Measurements from ENCODE around the gene CTTNBP2.

Gene CTTNBP2

DNA sequence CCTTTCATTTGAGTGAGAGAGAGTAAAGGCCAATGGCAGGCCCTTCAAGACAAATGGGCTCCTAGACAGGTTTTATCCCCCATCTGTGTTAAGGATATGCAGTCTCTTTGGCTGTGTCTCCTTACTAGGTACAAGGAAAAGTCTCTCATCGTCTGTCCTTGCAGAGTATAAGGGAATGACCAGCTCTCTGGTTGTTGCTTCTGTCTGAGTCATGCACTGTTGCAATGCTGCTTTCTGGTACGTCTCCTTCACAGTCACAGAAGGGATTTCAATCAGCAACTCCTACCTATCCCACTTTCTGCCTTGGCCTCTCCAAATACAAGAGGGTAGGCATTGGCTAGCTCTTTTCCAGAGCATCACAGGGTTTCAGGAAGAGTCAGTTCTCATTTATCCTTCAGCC is 48.1 kb downstream of the CTTNBP2 start:
- no peak overlapping the region for H2BK12ac ChIP-seq (ENCODE audit: low read length)
- no peaks in the 10 kb centered on the region for H3K27me3 ChIP-seq (ENCODE audit: insufficient read depth, low read length)
- H3K36me3 ChIP-seq (ENCODE audit: control insufficient read depth in 1 of 2, insufficient read depth in 2 of 2, low read length in 2 of 2): no peaks in the 10 kb centered on the region
- H3K9me3 ChIP-seq (ENCODE audit: insufficient read depth, low read depth, low read length): no peaks in the 10 kb centered on the region
- DNase-seq: peak in 1 of 2 donors; percentile 46
- no peaks in the 10 kb centered on the region for H3K79me1 ChIP-seq (ENCODE audit: low read length)
- H2AK5ac ChIP-seq (ENCODE audit: low read length): no peak overlapping the region
- no peak overlapping the region for H3K9ac ChIP-seq (ENCODE audit: low read length)
- no peak overlapping the region for H4K91ac ChIP-seq (ENCODE audit: low read depth, low read length)
- peaks cover 2% of the 10 kb centered on the region in 2 experiments for H3K4me1 ChIP-seq (ENCODE audit: control insufficient read depth in 1 of 2, insufficient read depth in 2 of 2, low read length in 2 of 2)
- H3K79me2 ChIP-seq (ENCODE audit: control insufficient read depth, insufficient read depth, low read length, poor library complexity): peaks cover 2% of the 10 kb centered on the region
- H4K8ac ChIP-seq (ENCODE audit: low read depth, low read length): no peak overlapping the region
- no peak overlapping the region for H3K4ac ChIP-seq (ENCODE audit: low read depth, low read length)
- no peak overlapping the region for H4K12ac ChIP-seq (ENCODE audit: low read depth, low read length)
- H2AFZ ChIP-seq (ENCODE audit: insufficient read depth, low read length, poor library complexity): no peak overlapping the region
- H2BK5ac ChIP-seq (ENCODE audit: low read depth, low read length, poor library complexity): no peak overlapping the region
- no peak overlapping the region for H2BK120ac ChIP-seq (ENCODE audit: insufficient read depth, low read length, poor library complexity)
- no peak overlapping the region for H3K4me3 ChIP-seq (ENCODE audit: low read depth, low read length)
- no peak overlapping the region for H3K23ac ChIP-seq (ENCODE audit: low read length)
- no CpG with 5 or more reads among the region's 2 CpGs for WGBS (ENCODE audit: extremely low coverage, insufficient coverage, insufficient read length)
- H3K27ac ChIP-seq (ENCODE audit: low read depth, low read length): no peak overlapping the region
- H3K4me2 ChIP-seq (ENCODE audit: low read length): no peak overlapping the region
- no peak overlapping the region for H3K18ac ChIP-seq (ENCODE audit: low read length)
- H3K14ac ChIP-seq (ENCODE audit: low read length): no peak overlapping the region

DNA sequence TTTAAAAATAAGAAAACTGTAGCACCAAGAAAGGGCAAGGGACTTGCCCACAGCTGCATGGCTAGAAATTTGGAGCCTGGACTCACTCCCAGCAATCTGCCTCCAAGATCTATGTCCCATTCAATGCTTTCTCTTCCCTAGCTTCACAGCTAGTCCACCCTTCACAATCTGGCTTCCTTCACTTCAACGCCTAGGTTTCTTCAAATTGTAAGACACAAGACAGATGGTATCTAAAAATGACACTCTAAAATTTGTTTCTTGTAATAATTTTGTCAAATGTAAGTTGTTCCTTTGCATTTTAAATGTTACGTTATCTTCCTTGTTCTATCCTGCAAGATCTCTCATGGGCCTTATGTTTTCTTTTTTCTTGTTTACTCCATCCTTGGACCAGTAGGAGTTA is 48.6 kb downstream of the CTTNBP2 start:
- no CpG with 5 or more reads among the region's 2 CpGs for WGBS (ENCODE audit: extremely low coverage, insufficient coverage, insufficient read length)
- DNase-seq: no peak
- no peak overlapping the region for H3K14ac ChIP-seq (ENCODE audit: low read length)

DNA sequence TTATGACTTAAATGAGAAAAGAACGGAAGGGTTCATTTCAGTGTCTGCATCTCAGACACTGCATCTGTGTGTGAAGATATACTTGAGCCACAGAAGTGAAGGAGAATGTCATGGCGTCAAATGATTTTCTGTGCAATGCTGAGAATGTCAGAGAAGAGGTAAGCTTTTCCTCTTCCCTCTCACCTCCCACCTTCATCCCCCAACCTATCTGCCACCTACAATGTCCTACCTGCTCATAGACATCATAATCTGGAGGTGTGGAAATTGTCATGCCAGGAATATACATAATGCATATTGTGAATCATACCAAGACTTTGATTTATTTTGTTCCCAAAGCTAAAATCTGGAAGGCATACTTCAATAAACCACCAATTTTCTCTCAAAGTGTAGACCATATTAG is 53.7 kb downstream of the CTTNBP2 start:
- no peak overlapping the region for H2BK12ac ChIP-seq (ENCODE audit: low read length)
- WGBS (ENCODE audit: extremely low coverage, insufficient coverage, insufficient read length): no CpG with 5 or more reads among the region's 2 CpGs

More for the DNA sequence above, 48.6 kb downstream of the CTTNBP2 start:
- Histone ChIP-seq H2AK5ac (ENCODE audit: low read length) (no peak overlapping the region), H2BK5ac (ENCODE audit: low read depth, low read length, poor library complexity) (no peak overlapping the region), H3K23ac (ENCODE audit: low read length) (no peak overlapping the region), H2AFZ (ENCODE audit: insufficient read depth, low read length, poor library complexity) (no peak overlapping the region), H3K36me3 (ENCODE audit: control insufficient read depth in 1 of 2, insufficient read depth in 2 of 2, low read length in 2 of 2) (no peaks in the 10 kb centered on the region), H4K8ac (ENCODE audit: low read depth, low read length) (no peak overlapping the region), H3K4me2 (ENCODE audit: low read length) (no peak overlapping the region), H3K9me3 (ENCODE audit: insufficient read depth, low read depth, low read length) (no peaks in the 10 kb centered on the region), H2BK12ac (ENCODE audit: low read length) (peak overlapping the region; percentile 71), H3K4me1 (ENCODE audit: control insufficient read depth in 1 of 2, insufficient read depth in 2 of 2, low read length in 2 of 2) (peaks cover 2% of the 10 kb centered on the region in 2 experiments), H3K4me3 (ENCODE audit: low read depth, low read length) (no peak overlapping the region), H3K9ac (ENCODE audit: low read length) (no peak overlapping the region), H3K27ac (ENCODE audit: low read depth, low read length) (no peak overlapping the region), H3K18ac (ENCODE audit: low read length) (no peak overlapping the region), H4K91ac (ENCODE audit: low read depth, low read length) (no peak overlapping the region), H3K4ac (ENCODE audit: low read depth, low read length) (no peak overlapping the region), H3K27me3 (ENCODE audit: insufficient read depth, low read length) (no peaks in the 10 kb centered on the region), H3K79me1 (ENCODE audit: low read length) (no peaks in the 10 kb centered on the region), H3K79me2 (ENCODE audit: control insufficient read depth, insufficient read depth, low read length, poor library complexity) (peaks cover 2% of the 10 kb centered on the region), H4K12ac (ENCODE audit: low read depth, low read length) (no peak overlapping the region), H2BK120ac (ENCODE audit: insufficient read depth, low read length, poor library complexity) (no peak overlapping the region)

DNA sequence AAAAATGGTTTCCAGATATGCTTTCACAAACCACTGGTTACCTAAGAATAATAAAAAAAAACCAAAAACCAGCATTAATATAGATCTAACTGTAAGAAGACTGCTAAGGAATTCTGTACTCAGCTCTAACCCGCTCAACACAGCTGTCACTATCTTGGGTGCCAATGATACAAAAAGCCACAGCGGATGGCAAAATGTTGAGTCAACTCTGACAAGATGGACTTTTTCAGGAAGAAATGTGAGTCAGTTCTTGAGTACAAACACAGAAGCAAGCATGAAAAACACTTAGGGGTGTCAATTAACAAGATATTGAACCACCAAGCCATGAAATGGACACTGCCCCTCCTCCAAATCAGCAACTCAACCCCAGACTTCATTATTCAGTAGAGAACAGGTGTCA is 55.0 kb downstream of the CTTNBP2 start:
- Histone ChIP-seq H2BK12ac (ENCODE audit: low read length) (no peak overlapping the region), H4K91ac (ENCODE audit: low read depth, low read length) (no peak overlapping the region), H3K9me3 (ENCODE audit: insufficient read depth, low read depth, low read length) (no peaks in the 10 kb centered on the region), H3K4me3 (ENCODE audit: low read depth, low read length) (no peak overlapping the region), H3K79me1 (ENCODE audit: low read length) (no peaks in the 10 kb centered on the region), H3K4me2 (ENCODE audit: low read length) (no peak overlapping the region), H3K27ac (ENCODE audit: low read depth, low read length) (no peak overlapping the region), H4K8ac (ENCODE audit: low read depth, low read length) (no peak overlapping the region), H3K9ac (ENCODE audit: low read length) (no peak overlapping the region), H3K4me1 (ENCODE audit: control insufficient read depth in 1 of 2, insufficient read depth in 2 of 2, low read length in 2 of 2) (peaks cover 0 to 3% of the 10 kb centered on the region in 2 experiments), H3K36me3 (ENCODE audit: control insufficient read depth in 1 of 2, insufficient read depth in 2 of 2, low read length in 2 of 2) (no peaks in the 10 kb centered on the region), H2AFZ (ENCODE audit: insufficient read depth, low read length, poor library complexity) (no peak overlapping the region), H3K27me3 (ENCODE audit: insufficient read depth, low read length) (no peaks in the 10 kb centered on the region), H3K4ac (ENCODE audit: low read depth, low read length) (no peak overlapping the region), H3K23ac (ENCODE audit: low read length) (no peak overlapping the region), H4K12ac (ENCODE audit: low read depth, low read length) (no peak overlapping the region), H2BK5ac (ENCODE audit: low read depth, low read length, poor library complexity) (no peak overlapping the region), H3K79me2 (ENCODE audit: control insufficient read depth, insufficient read depth, low read length, poor library complexity) (no peaks in the 10 kb centered on the region), H2AK5ac (ENCODE audit: low read length) (no peak overlapping the region), H3K14ac (ENCODE audit: low read length) (no peak overlapping the region), H3K18ac (ENCODE audit: low read length) (no peak overlapping the region), H2BK120ac (ENCODE audit: insufficient read depth, low read length, poor library complexity) (no peak overlapping the region)
- no peak for DNase-seq
- no CpG with 5 or more reads among the region's 2 CpGs for WGBS (ENCODE audit: extremely low coverage, insufficient coverage, insufficient read length)

More for the DNA sequence above, 53.7 kb downstream of the CTTNBP2 start:
- no peaks in the 10 kb centered on the region for H3K9me3 ChIP-seq (ENCODE audit: insufficient read depth, low read depth, low read length)
- no peaks in the 10 kb centered on the region for H3K36me3 ChIP-seq (ENCODE audit: control insufficient read depth in 1 of 2, insufficient read depth in 2 of 2, low read length in 2 of 2)
- no peak overlapping the region for H3K18ac ChIP-seq (ENCODE audit: low read length)
- no peak overlapping the region for H4K91ac ChIP-seq (ENCODE audit: low read depth, low read length)
- H3K4me1 ChIP-seq (ENCODE audit: control insufficient read depth in 1 of 2, insufficient read depth in 2 of 2, low read length in 2 of 2): peaks cover 0 to 3% of the 10 kb centered on the region in 2 experiments
- no peak overlapping the region for H2AFZ ChIP-seq (ENCODE audit: insufficient read depth, low read length, poor library complexity)
- H3K27me3 ChIP-seq (ENCODE audit: insufficient read depth, low read length): no peaks in the 10 kb centered on the region
- no peak overlapping the region for H3K4me2 ChIP-seq (ENCODE audit: low read length)
- H3K14ac ChIP-seq (ENCODE audit: low read length): no peak overlapping the region
- H3K27ac ChIP-seq (ENCODE audit: low read depth, low read length): no peak overlapping the region
- no peak overlapping the region for H4K12ac ChIP-seq (ENCODE audit: low read depth, low read length)
- no peak overlapping the region for H3K9ac ChIP-seq (ENCODE audit: low read length)
- H3K79me1 ChIP-seq (ENCODE audit: low read length): no peaks in the 10 kb centered on the region
- H2AK5ac ChIP-seq (ENCODE audit: low read length): no peak overlapping the region
- DNase-seq: no peak
- no peak overlapping the region for H2BK5ac ChIP-seq (ENCODE audit: low read depth, low read length, poor library complexity)
- no peak overlapping the region for H3K4ac ChIP-seq (ENCODE audit: low read depth, low read length)
- no peak overlapping the region for H2BK120ac ChIP-seq (ENCODE audit: insufficient read depth, low read length, poor library complexity)
- no peaks in the 10 kb centered on the region for H3K79me2 ChIP-seq (ENCODE audit: control insufficient read depth, insufficient read depth, low read length, poor library complexity)
- no peak overlapping the region for H3K4me3 ChIP-seq (ENCODE audit: low read depth, low read length)
- H3K23ac ChIP-seq (ENCODE audit: low read length): no peak overlapping the region
- H4K8ac ChIP-seq (ENCODE audit: low read depth, low read length): no peak overlapping the region

All from trophoblast cell (in vitro differentiated cells and primary cell).